ENCODE data around the gene ALX3.

Gene ALX3

GRCh38 chr1:110074166-110074565 lies 3.7 kb upstream of the ALX3 start:
- TF ChIP-seq CTCF (IDR thresholded peaks at IDR 0.05; ENCODE audit: low read length, missing control alignments) = no peak
- H3K4me3 ChIP-seq (replicated peaks; ENCODE audit: low read depth, low read length) = no peak overlapping the region
- no peak for DNase-seq (ENCODE audit: low read depth)

- DNase-seq (ENCODE audit: low read depth) = no peak
- no peak for TF ChIP-seq CTCF (IDR thresholded peaks at IDR 0.05; ENCODE audit: low read length, missing control alignments)
- no peak overlapping the region for H3K4me3 ChIP-seq (replicated peaks; ENCODE audit: low read depth, low read length)
These were observed 196 bp downstream of the ALX3 start for GRCh38 chr1:110070282-110070669.

- no peak for TF ChIP-seq CTCF (IDR thresholded peaks at IDR 0.05; ENCODE audit: low read length, missing control alignments)
- H3K4me3 ChIP-seq (replicated peaks; ENCODE audit: low read depth, low read length) = no peak overlapping the region
- no peak for DNase-seq (ENCODE audit: low read depth)
These were observed 829 bp downstream of the ALX3 start for GRCh38 chr1:110069404-110070281.

GRCh38 chr1:110068646-110069403 lies 1.6 kb downstream of the ALX3 start:
- no peak for TF ChIP-seq CTCF (IDR thresholded peaks at IDR 0.05; ENCODE audit: low read length, missing control alignments)
- H3K4me3 ChIP-seq (replicated peaks; ENCODE audit: low read depth, low read length) = no peak overlapping the region
- DNase-seq (ENCODE audit: low read depth) = no peak

- TF ChIP-seq CTCF (IDR thresholded peaks at IDR 0.05; ENCODE audit: low read length, missing control alignments) = no peak
- no peak for DNase-seq (ENCODE audit: low read depth)
- no peak overlapping the region for H3K4me3 ChIP-seq (replicated peaks; ENCODE audit: low read depth, low read length)
These were observed 2.4 kb downstream of the ALX3 start for GRCh38 chr1:110067893-110068645.

GRCh38 chr1:110067479-110067892 lies 3.0 kb downstream of the ALX3 start:
- no peak for DNase-seq (ENCODE audit: low read depth)
- no peak overlapping the region for H3K4me3 ChIP-seq (replicated peaks; ENCODE audit: low read depth, low read length)
- no peak for TF ChIP-seq CTCF (IDR thresholded peaks at IDR 0.05; ENCODE audit: low read length, missing control alignments)

All from fibroblast of pulmonary artery (primary cell).